ENCODE data around the gene KLHL18. TPM values are rescaled to one million over a fixed set of nuclear protein-coding genes. Genes with fewer than 3 reads are reported as not detected.

Gene KLHL18
- polyA plus RNA-seq, 1 experiment = 25.5 TPM

DNA sequence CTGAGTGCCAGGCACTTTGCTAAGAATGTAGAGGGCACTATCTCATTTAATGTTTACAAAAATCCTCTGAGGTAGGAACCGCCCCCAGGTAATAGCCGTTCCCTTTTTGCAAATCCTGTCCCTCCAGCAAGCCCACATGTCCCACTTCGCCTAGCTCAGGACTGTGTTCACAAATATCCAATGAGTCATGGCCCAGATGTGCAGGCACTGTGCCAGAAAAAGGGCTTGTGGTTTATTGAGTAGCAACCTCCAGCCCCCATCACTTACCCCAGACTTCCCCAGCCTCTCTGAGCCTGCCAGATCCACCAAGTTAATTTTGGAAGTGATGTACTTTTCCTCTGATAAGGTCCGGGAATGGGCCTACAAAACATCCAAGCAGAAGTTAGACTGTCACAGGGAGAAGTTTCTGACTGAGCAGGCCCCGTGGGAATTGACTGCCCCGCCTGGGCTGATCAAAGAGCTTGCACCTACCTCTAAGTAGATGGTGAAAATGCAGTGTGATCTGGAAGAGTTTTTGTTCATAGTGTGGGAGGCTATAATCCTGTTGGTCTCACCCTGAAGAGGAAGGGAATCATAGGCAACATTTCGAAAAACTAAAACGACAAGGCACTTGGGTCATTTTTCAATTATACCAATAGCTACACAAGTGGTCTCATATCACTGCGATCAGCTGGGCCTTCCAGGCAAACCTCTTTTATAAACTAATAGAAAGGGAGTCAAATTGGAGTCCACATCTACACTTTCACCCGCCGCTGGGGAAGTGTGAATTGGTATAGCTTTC lies 15.8 kb upstream of the KLHL18 start:
- Histone ChIP-seq H3K36me3 (ENCODE audit: control insufficient read depth, insufficient read depth, low read length) (no peaks in the 10 kb centered on the region), H3K27me3 (ENCODE audit: control insufficient read depth, insufficient read depth, low read length) (no peaks in the 10 kb centered on the region), H3K4me3 (ENCODE audit: low read depth, low read length) (no peak overlapping the region)
- DNase-seq (ENCODE audit: low read depth) = peak; percentile 74
- ChIA-PET POLR2A (no interaction called here), CTCF (interaction anchor here (0.7 to 1.4 kb wide), 4 partner anchors 10 to 396 kb away, joined by 3 to 5 read pairs (median 3); no protein-coding TSS in a partner anchor)
- TF ChIP-seq, protein P1, sequence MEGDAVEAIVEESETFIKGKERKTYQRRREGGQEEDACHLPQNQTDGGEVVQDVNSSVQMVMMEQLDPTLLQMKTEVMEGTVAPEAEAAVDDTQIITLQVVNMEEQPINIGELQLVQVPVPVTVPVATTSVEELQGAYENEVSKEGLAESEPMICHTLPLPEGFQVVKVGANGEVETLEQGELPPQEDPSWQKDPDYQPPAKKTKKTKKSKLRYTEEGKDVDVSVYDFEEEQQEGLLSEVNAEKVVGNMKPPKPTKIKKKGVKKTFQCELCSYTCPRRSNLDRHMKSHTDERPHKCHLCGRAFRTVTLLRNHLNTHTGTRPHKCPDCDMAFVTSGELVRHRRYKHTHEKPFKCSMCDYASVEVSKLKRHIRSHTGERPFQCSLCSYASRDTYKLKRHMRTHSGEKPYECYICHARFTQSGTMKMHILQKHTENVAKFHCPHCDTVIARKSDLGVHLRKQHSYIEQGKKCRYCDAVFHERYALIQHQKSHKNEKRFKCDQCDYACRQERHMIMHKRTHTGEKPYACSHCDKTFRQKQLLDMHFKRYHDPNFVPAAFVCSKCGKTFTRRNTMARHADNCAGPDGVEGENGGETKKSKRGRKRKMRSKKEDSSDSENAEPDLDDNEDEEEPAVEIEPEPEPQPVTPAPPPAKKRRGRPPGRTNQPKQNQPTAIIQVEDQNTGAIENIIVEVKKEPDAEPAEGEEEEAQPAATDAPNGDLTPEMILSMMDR (IDR thresholded peaks at IDR 0.05; ENCODE audit: insufficient read depth, low read depth, low read length) = no peak

DNA sequence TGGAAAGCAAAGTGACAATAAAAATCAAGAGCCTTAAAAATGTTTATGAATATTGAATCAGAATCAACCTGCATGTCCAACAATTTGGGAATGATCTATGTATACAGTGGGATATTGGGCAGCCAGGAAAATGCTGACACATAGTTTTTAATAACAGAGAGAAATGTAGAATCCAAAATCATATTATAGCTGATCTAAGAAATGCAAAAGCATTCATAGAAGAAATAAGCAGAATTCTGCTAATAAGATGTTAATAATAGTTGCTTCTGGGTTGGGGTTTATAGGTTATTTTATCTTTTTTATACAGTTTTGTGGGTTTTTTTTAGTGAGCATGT lies 15.3 kb upstream of the KLHL18 start:
- Histone ChIP-seq H3K27me3 (ENCODE audit: control insufficient read depth, insufficient read depth, low read length) (no peaks in the 10 kb centered on the region), H3K4me3 (ENCODE audit: low read depth, low read length) (no peak overlapping the region), H3K36me3 (ENCODE audit: control insufficient read depth, insufficient read depth, low read length) (no peaks in the 10 kb centered on the region)
- TF ChIP-seq, protein P1 (IDR thresholded peaks at IDR 0.05; ENCODE audit: insufficient read depth, low read depth, low read length) = no peak
- POLR2A ChIA-PET = no interaction called here
- CTCF ChIA-PET = interaction anchor here (0.7 to 1.4 kb wide), 4 partner anchors 9 to 397 kb away, joined by 3 to 5 read pairs (median 3); no protein-coding TSS in a partner anchor
- DNase-seq (ENCODE audit: low read depth) = no peak

DNA sequence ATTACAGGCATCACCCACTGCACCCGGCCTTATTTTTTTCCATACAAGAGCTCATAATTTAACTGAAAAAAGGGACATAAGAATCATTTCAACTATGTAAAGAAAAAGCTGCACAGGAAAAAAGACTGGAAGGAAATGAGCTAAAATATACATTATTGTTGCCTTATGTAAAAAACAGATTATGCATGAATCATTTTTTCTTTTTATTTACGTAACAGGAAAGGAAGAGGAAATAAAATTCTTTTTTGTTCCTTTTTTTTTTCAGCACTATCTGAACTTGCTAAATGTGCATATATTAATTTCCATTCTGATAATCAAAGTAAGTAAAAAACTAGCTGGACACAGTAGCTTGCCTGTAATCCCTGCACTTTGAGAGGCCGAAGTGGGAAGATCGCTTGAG lies 12.2 kb upstream of the KLHL18 start:
- ChIA-PET CTCF (interaction anchor here (0.7 to 1.0 kb wide), 2 partner anchors 19 to 376 kb away, joined by 3 to 5 read pairs; no protein-coding TSS in a partner anchor), POLR2A (no interaction called here)
- no peak for DNase-seq (ENCODE audit: low read depth)
- Histone ChIP-seq H3K27me3 (ENCODE audit: control insufficient read depth, insufficient read depth, low read length) (no peaks in the 10 kb centered on the region), H3K36me3 (ENCODE audit: control insufficient read depth, insufficient read depth, low read length) (no peaks in the 10 kb centered on the region), H3K4me3 (ENCODE audit: low read depth, low read length) (no peak overlapping the region)
- TF ChIP-seq, protein P1 (IDR thresholded peaks at IDR 0.05; ENCODE audit: insufficient read depth, low read depth, low read length) = no peak

DNA sequence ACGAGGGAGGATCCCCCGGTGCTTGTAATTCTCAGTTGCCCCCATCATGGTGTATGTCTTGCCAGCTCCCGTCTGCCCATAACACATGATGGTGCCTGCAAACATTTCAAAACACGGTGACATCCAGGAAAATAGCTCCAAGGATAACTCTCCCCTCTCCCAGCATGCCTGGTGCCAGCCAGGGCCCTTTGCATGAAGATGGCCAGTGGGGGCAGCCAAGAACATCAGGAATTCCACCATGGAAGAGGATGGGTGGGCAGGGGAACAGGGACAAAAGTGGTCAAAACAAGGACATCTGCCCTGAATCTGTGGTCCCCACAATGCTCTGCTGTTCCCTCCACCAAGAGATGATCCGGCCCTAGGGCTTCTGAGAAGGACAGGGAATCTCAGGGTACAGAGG lies 9.2 kb upstream of the KLHL18 start:
- Histone ChIP-seq H3K27me3 (ENCODE audit: control insufficient read depth, insufficient read depth, low read length) (no peaks in the 10 kb centered on the region), H3K4me3 (ENCODE audit: low read depth, low read length) (no peak overlapping the region), H3K36me3 (ENCODE audit: control insufficient read depth, insufficient read depth, low read length) (no peaks in the 10 kb centered on the region)
- POLR2A ChIA-PET = no interaction called here
- CTCF ChIA-PET = no interaction called here
- TF ChIP-seq, protein P1 (IDR thresholded peaks at IDR 0.05; ENCODE audit: insufficient read depth, low read depth, low read length) = no peak
- no peak for DNase-seq (ENCODE audit: low read depth)

DNA sequence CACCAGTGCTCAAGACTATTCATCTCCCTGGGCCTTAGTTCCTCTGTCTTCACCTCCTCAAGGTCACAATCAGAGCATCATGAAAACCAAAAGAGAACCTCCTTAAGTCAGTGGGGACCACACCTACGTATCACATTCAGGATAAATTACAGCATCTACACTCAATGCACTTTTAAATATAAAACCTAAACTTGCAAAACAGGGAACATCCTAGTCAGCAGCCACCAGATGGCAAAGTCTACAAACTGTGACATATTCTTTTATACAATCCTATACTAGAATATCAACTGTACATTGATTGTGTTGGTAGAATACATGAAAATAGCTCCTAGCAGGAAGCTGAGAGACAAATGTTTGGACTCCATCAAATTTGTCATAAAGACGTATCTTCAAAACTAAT lies 8.1 kb upstream of the KLHL18 start:
- no peak for DNase-seq (ENCODE audit: low read depth)
- Histone ChIP-seq H3K27me3 (ENCODE audit: control insufficient read depth, insufficient read depth, low read length) (no peaks in the 10 kb centered on the region), H3K4me3 (ENCODE audit: low read depth, low read length) (no peak overlapping the region), H3K36me3 (ENCODE audit: control insufficient read depth, insufficient read depth, low read length) (no peaks in the 10 kb centered on the region)
- ChIA-PET CTCF (interaction anchor here (0.6 kb wide), 1 partner anchor 342 kb away, joined by 3 read pairs; no protein-coding TSS in a partner anchor), POLR2A (no interaction called here)
- TF ChIP-seq, protein P1 (IDR thresholded peaks at IDR 0.05; ENCODE audit: insufficient read depth, low read depth, low read length) = no peak

Measured in BJ (cell line).